ENCODE data around the gene DUSP28.

- TF ChIP-seq JUND (IDR thresholded peaks at IDR 0.05; ENCODE audit: low read depth, low read length) (no peak), POLR2A (IDR thresholded peaks at IDR 0.05; ENCODE audit: low read depth, low read length) (no peak), MAX (IDR thresholded peaks at IDR 0.05; ENCODE audit: low read depth, low read length) (no peak), TAF1 (IDR thresholded peaks at IDR 0.05; ENCODE audit: borderline replicate concordance, low read depth, low read length) (no peak), MYC (IDR thresholded peaks at IDR 0.05; ENCODE audit: insufficient read depth, insufficient read length, insufficient replicate concordance, low read length, severe bottlenecking) (no peak), SIN3A (IDR thresholded peaks at IDR 0.05; ENCODE audit: low read depth, low read length) (no peak)
These were observed 9.4 kb downstream of the DUSP28 start for GRCh38 chr2:240569523-240569997.
